A673 (cell line): ENCODE results near the gene LIMS2. TPM values are rescaled to one million over a fixed set of nuclear protein-coding genes. Genes with fewer than 3 reads are reported as not detected.

Source experiments
- BruUV-seq: library from RNA; stranded (reverse); fragments of 400-500 nt; replicated peaks from 2 replicates; lab custom pipeline; 2021; lab: Mats Ljungman, UMichigan
- CTCF ChIA-PET: fragments of 300-600 bp; sonication (Branson Sonifier 250); formaldehyde crosslinking; loops from one replicate; lab custom pipeline; 2022; ENCODE audit warnings: antibody characterized with exemption; lab: Charles Lee
- POLR2A ChIA-PET: fragments of 300-600 bp; sonication (Branson Sonifier 250); formaldehyde crosslinking; loops from one replicate; lab custom pipeline; 2022; ENCODE audit warnings: antibody characterized with exemption; ENCODE audit not compliant: low non-redundant PET; lab: Charles Lee
- DNase-seq: peaks from one replicate; pipeline ENCODE4 v3.0.0-alpha.2; 2015; ENCODE audit warnings: low spot score
- H3K27ac ChIP-seq: fragments of 200-600 bp; sonication (generic); 2 replicates; pipeline ENCODE4 v1.5.1; 2016; ENCODE audit warnings: mixed run types, low read depth, mild to moderate bottlenecking, mixed read lengths, antibody characterized with exemption, low read length; ENCODE audit not compliant: poor library complexity, severe bottlenecking
- H3K27me3 ChIP-seq: fragments of 200-600 bp; sonication (generic); replicated peaks from 2 replicates; pipeline ENCODE4 v1.6.1; 2017; ENCODE audit warnings: mixed run types, low read depth, mild to moderate bottlenecking, mixed read lengths, antibody characterized with exemption, low read length; ENCODE audit not compliant: insufficient read depth, poor library complexity
- H3K36me3 ChIP-seq: fragments of 200-600 bp; sonication (generic); 2 replicates; pipeline ENCODE4 v1.6.1; 2016; ENCODE audit warnings: mixed run types, mild to moderate bottlenecking, mixed read lengths, antibody characterized with exemption, low read length; ENCODE audit not compliant: insufficient read depth, poor library complexity, severe bottlenecking
- H3K4me1 ChIP-seq: fragments of 200-600 bp; sonication (generic); 2 replicates; pipeline ENCODE4 v1.6.1; 2017; ENCODE audit warnings: mixed run types, mild to moderate bottlenecking, mixed read lengths, antibody characterized with exemption, low read length; ENCODE audit not compliant: insufficient read depth, poor library complexity, severe bottlenecking
- H3K4me3 ChIP-seq: fragments of 200-600 bp; sonication (generic); 2 replicates; pipeline ENCODE4 v1.5.1; 2016; ENCODE audit warnings: low read depth, mixed run types, mild to moderate bottlenecking, mixed read lengths, low read length; ENCODE audit not compliant: poor library complexity, severe bottlenecking
- H3K9me3 ChIP-seq: fragments of 200-600 bp; sonication (generic); 2 replicates; pipeline ENCODE4 v1.6.1; 2016; ENCODE audit warnings: mixed run types, low read depth, mild to moderate bottlenecking, mixed read lengths, antibody characterized with exemption, low read length; ENCODE audit not compliant: poor library complexity, severe bottlenecking
- CTCF ChIP-seq: fragments of 300-800, 200-600 bp; sonication (generic); conservative IDR thresholded peaks from 2 replicates; pipeline ENCODE4 v1.5.1; 2017; ENCODE audit warnings: low read depth, mild to moderate bottlenecking, antibody characterized with exemption, low read length, moderate library complexity, mixed read lengths
- EZH2 ChIP-seq: fragments of 200-600 bp; sonication (generic); IDR thresholded peaks from 2 replicates; pipeline ENCODE4 v1.6.1; 2017; ENCODE audit warnings: borderline replicate concordance, low read depth, mild to moderate bottlenecking, mixed read lengths, antibody characterized with exemption, low read length; ENCODE audit not compliant: poor library complexity, severe bottlenecking
- intact Hi-C: fragments of 100-400 bp; cut with micrococcal nuclease; formaldehyde crosslinking; loops from one replicate; pipeline ENCODE4 v1.10.0; 2022; ENCODE audit not compliant: unreplicated experiment
- total RNA-seq: library from RNA; stranded (reverse); gene quantifications from 2 replicates; pipeline ENCODE4 v1.2.3, GENCODE V29; 2021

Gene LIMS2
- total RNA-seq, 1 experiment from 2014 or later, result 1.2 TPM

- Histone ChIP-seq H3K27me3 (no peaks in the 10 kb centered on the region), H3K36me3 (no peaks in the 10 kb centered on the region), H3K4me3 (no peak overlapping the region), H3K4me1 (peaks cover 5% of the 10 kb centered on the region), H3K9me3 (no peaks in the 10 kb centered on the region), H3K27ac (no peak overlapping the region)
- BruUV-seq, result no TSS peak
- ChIA-PET POLR2A (no interaction called here), CTCF (no interaction called here)
- intact Hi-C loops, result no loop called here
- DNase-seq, result no peak
- TF ChIP-seq CTCF (no peak), EZH2 (no peak)
Observed at GRCh38 chr2:127642706-127643438, 32.5 kb downstream of the LIMS2 start.

GRCh38 chr2:127641846-127642507, 33.4 kb downstream of the LIMS2 start:
- Histone ChIP-seq H3K36me3 (no peaks in the 10 kb centered on the region), H3K9me3 (no peaks in the 10 kb centered on the region), H3K27ac (no peak overlapping the region), H3K27me3 (no peaks in the 10 kb centered on the region), H3K4me1 (peaks cover 13% of the 10 kb centered on the region), H3K4me3 (no peak overlapping the region)
- intact Hi-C loops, result no loop called here
- ChIA-PET CTCF (no interaction called here), POLR2A (no interaction called here)
- no TSS peak for BruUV-seq
- TF ChIP-seq EZH2, result no peak
- TF ChIP-seq CTCF, result no peak
- DNase-seq, result no peak

- H3K27ac ChIP-seq, result no peak overlapping the region
- ChIA-PET POLR2A (no interaction called here), CTCF (no interaction called here)
- TF ChIP-seq EZH2 (no peak), CTCF (no peak)
- no peak overlapping the region for H3K4me3 ChIP-seq
- no peaks in the 10 kb centered on the region for H3K36me3 ChIP-seq
- BruUV-seq, result no TSS peak
- no peak for DNase-seq
- H3K4me1 ChIP-seq, result peaks cover 15% of the 10 kb centered on the region
- no peaks in the 10 kb centered on the region for H3K9me3 ChIP-seq
- intact Hi-C loops, result no loop called here
- no peaks in the 10 kb centered on the region for H3K27me3 ChIP-seq
Observed at GRCh38 chr2:127641133-127641532, 34.2 kb downstream of the LIMS2 start.
